ENCODE results near the gene BMP7.
"Not testable (repeated sequence)": the region's sequence is repeated elsewhere in the genome, so short reads cannot be mapped to it uniquely, and the experiment has no call there.

Gene BMP7

GRCh38 chr20:57165427-57166004 is 100.9 kb downstream of the BMP7 start:
- no peak for FAIRE-seq

GRCh38 chr20:57164872-57165271 is 101.6 kb downstream of the BMP7 start:
- no peak for FAIRE-seq

- FAIRE-seq = no peak
Observed at GRCh38 chr20:57163041-57163440, 103.4 kb downstream of the BMP7 start.

GRCh38 chr20:57162362-57162652 is 104.1 kb downstream of the BMP7 start:
- FAIRE-seq = no peak

GRCh38 chr20:57161478-57162361 is 104.7 kb downstream of the BMP7 start:
- no peak for FAIRE-seq

- no peak for FAIRE-seq
Observed at GRCh38 chr20:57160985-57161384, 105.5 kb downstream of the BMP7 start.

GRCh38 chr20:57159945-57160610 is 106.4 kb downstream of the BMP7 start:
- FAIRE-seq = no peak

- FAIRE-seq = no peak
Observed at GRCh38 chr20:57159193-57159851, 107.1 kb downstream of the BMP7 start.

- no peak for FAIRE-seq
Observed at GRCh38 chr20:57158474-57158873, 108.0 kb downstream of the BMP7 start.

- not testable (repeated sequence) for FAIRE-seq
Observed at GRCh38 chr20:57157787-57158186, 108.7 kb downstream of the BMP7 start.

GRCh38 chr20:57157106-57157691 is 109.2 kb downstream of the BMP7 start:
- no peak for FAIRE-seq

- FAIRE-seq = no peak
Observed at GRCh38 chr20:57156011-57156729, 110.3 kb downstream of the BMP7 start.

- no peak for FAIRE-seq
Observed at GRCh38 chr20:57155415-57155814, 111.0 kb downstream of the BMP7 start.

GRCh38 chr20:57153238-57153905 is 113.1 kb downstream of the BMP7 start:
- FAIRE-seq = no peak

GRCh38 chr20:57152557-57152956 is 113.9 kb downstream of the BMP7 start:
- FAIRE-seq = no peak

GRCh38 chr20:57150559-57150958 is 115.9 kb downstream of the BMP7 start:
- no peak for FAIRE-seq

GRCh38 chr20:57148263-57148662 is 118.2 kb downstream of the BMP7 start:
- no peak for FAIRE-seq

- FAIRE-seq = no peak
Observed at GRCh38 chr20:57147185-57147584, 119.3 kb downstream of the BMP7 start.

GRCh38 chr20:57146155-57146554 is 120.3 kb downstream of the BMP7 start:
- FAIRE-seq = no peak

GRCh38 chr20:57145089-57145631 is 121.3 kb downstream of the BMP7 start:
- no peak for FAIRE-seq

GRCh38 chr20:57143173-57143572 is 123.3 kb downstream of the BMP7 start:
- FAIRE-seq = no peak

All from colon (tissue), 2 donors.